GM18867 (cell line): ENCODE results near the gene EEIG1.

Experiments used
- ATAC-seq: cut with Tn5 transposase; IDR thresholded peaks from one replicate; pipeline ENCODE4 v1.9.1; 2021; ENCODE audit warnings: mild to moderate bottlenecking, moderate library complexity; ENCODE audit not compliant: unreplicated experiment

EEIG1 gene

GRCh38 chr9:127961155-127961490 is 19.7 kb downstream of the EEIG1 start:
- no peak for ATAC-seq

GRCh38 chr9:127960410-127961154 is 20.2 kb downstream of the EEIG1 start:
- no peak for ATAC-seq

- ATAC-seq = no peak
Observed at GRCh38 chr9:127959841-127960409, 20.9 kb downstream of the EEIG1 start.

DNA sequence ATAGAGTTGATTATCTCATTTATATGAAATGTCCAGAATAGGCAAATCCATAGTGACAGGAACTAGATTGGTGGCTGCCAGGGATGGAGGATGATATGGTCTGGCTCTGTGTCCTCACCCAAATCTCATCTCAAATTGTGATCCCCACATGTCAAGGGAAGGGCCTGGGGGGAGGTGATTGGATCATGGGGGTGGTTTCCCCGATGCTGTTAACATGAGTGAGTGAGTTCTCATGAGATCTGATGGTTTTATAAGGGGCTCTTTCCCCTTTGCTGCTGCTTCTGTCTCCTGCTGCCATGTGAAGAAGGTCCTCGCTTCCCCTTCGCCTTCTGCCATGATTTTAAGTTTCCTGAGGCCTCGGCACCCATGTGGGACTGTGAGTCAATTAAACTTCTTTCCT is 21.4 kb downstream of the EEIG1 start:
- no peak for ATAC-seq

DNA sequence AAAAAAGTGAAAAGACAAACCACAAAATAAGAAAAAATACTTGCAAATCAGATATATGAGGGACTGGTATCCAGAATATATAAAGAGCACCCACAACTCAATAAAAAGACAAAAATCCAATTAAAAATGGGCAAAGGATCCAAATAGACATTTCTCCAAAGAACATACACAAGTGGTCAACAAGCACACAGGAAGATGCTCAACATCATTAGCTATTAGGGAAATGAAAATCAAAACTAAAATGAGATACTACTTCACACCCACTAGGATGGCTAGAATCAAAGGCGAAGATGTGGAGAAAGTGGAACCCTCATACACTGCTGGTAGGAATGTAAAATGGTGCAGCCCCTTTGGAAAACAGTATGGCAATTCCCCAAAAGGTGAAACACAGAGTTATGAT is 22.1 kb downstream of the EEIG1 start:
- ATAC-seq = no peak

- no peak for ATAC-seq
Observed at GRCh38 chr9:127955294-127956015, 25.3 kb downstream of the EEIG1 start.

- ATAC-seq = no peak
Observed at GRCh38 chr9:127954831-127955293, 25.9 kb downstream of the EEIG1 start.

DNA sequence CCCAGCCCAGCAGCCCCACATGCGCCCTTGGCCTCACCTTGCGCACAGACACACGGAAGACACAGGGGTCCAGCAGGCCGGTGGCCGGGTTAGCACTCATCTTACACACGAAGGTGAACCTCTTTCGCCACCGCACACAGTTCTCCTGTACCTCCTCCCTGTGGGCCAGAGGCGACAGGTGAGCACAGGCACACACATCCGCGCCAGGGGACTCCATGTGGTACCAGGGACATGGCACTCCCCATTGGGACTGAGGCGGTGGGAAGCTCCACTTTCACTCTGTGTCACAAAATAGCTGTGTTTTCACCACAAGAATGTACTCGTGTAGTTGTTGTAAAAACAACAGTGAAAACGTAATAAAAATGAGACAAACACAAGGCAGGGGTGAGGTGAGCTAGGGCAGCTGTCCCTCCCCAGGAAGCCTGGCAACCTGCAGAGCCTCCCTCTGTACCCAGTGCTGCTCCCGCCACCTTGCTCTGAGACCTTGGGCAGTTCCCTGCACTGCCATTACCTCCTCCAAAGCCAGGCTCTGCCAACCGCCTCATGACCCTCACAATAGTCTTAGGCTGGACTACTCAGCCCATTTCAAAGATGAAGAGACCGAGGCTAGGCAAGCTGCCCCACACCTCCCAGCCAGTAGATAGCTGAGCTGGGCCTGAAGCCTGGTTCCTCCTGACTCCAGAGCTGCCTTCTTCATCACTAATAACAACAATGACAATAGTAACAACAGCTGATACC is 26.9 kb downstream of the EEIG1 start:
- no peak for ATAC-seq

GRCh38 chr9:127953154-127953553 is 27.6 kb downstream of the EEIG1 start:
- ATAC-seq = no peak

GRCh38 chr9:127950513-127951289 is 30.1 kb downstream of the EEIG1 start:
- ATAC-seq = no peak

- ATAC-seq = no peak
Observed at GRCh38 chr9:127949827-127950512, 30.8 kb downstream of the EEIG1 start.

- ATAC-seq = no peak
Observed at GRCh38 chr9:127947841-127948710, 32.7 kb downstream of the EEIG1 start.

- ATAC-seq = no peak
Observed at GRCh38 chr9:127946728-127947127, 34.1 kb downstream of the EEIG1 start.

GRCh38 chr9:127945942-127946341 is 34.8 kb downstream of the EEIG1 start:
- ATAC-seq = no peak

DNA sequence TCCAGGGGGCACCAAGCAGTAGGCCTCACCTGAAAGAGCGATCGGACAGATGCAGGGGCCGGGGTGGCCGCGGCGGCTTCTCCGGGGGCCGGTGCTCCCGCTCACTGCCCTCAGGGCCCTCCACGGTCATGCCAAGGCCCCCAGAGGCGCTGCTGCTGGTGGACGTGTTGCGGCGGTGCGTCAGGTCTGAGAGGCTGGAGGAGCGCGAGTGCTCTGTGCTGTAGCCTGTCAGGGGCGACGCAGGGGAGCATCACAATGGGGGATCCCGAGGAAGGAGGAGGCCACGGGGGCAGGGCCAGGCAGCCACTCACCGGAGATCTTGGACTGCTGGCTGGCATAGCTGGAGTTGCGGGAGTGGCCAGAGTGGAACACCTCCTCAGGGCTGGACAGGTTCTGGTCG is 35.5 kb downstream of the EEIG1 start:
- no peak for ATAC-seq

- ATAC-seq = no peak
Observed at GRCh38 chr9:127944586-127945218, 36.1 kb downstream of the EEIG1 start.

- ATAC-seq = no peak
Observed at GRCh38 chr9:127943731-127944144, 37.1 kb downstream of the EEIG1 start.

- ATAC-seq = no peak
Observed at GRCh38 chr9:127943011-127943662, 37.7 kb downstream of the EEIG1 start.
